ENCODE results near the gene GDAP1L1.
A peak's percentile ranks its signal among the peaks of the same experiment; 100 is the strongest.
"Not testable (repeated sequence)": the region's sequence is repeated elsewhere in the genome, so short reads cannot be mapped to it uniquely, and the experiment has no call there.

Gene GDAP1L1

GRCh38 chr20:44256961-44257360, 9.9 kb downstream of the GDAP1L1 start:
- DNase-seq = no peak

DNA sequence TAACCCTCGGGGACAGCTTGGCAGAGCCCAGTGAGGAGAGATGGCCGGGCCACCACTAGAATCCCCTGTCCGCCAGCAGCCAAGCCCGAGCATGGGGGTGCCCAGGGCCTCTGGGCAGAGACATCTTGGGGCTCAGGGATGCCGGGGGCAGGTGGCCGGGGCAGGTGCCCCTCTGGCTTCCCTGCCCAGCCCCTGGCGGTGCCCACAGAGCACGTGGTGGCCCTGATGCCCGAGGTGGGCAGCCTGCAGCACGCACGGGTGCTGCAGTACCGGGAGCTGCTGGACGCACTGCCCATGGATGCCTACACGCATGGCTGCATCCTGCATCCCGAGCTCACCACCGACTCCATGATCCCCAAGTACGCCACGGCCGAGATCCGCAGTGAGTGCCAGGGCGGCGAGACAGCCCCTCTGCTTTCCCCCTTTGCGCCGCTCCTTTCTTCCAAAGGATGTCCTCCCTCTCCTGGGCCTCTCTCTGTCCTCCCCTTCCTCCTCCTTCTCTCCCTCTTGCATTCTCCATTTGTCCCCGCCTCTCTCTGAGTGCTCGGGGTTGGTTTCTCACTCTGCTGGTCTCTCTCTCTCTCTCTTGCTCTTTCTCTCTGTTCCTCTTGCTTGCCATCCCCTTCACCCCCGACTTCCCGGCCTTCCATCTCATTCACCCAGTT, 11.2 kb downstream of the GDAP1L1 start:
- no peak for DNase-seq

GRCh38 chr20:44264287-44264686, 17.2 kb downstream of the GDAP1L1 start:
- DNase-seq = no peak

DNA sequence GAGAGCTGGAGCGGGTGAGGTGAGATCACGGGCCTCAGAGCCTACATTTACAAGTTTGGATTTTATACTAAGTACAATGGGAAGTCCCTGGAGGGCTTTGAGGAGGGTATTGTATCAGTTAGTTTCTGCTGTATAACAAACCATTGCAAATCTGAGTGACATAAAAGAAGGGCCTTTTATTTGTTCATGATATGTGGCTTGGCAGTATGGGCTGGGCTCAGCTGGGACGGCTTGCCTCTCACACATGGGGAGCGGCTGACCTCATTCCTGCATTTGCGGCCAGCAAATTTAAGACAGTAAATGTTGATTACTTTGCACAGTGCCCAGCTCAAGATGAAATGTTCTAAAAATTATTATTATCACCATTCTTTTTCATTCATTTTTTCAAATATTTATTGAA, 21.7 kb downstream of the GDAP1L1 start:
- no peak for DNase-seq

DNA sequence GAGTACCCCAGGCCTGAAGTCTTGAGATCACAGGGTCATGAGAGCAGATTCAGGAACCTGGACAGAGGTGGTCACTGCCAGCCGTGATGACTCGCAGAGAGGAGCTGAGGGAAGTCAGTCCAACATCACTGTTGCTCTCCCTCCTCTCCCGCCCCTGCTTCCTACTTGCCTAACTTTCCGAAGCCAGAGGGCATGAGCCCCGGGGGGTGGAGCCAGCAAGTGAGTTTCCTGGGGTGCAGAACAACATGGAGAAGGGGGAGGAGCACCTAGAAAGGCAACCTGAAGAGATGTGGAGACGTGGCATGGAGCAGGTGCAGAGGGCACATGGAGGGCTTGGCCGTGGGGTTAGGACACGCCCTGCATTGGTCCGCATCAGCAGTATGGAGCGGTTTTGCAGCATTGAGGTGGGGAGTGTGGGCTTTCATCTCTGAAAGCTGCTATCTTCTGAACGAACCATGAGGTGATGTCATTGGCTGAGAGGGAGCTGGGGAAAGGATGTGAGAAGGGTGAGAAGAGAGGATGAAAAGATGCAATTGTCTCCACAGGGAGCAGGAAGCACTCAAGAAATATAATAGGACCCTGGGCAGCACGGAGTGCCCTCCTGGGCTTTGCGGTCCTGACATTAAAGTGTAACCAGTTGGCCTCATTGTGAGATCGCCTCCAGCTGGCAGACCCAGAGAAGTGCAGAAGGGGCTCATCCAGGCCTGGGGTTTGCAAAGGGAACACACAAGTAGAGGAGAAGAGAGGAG, 25.0 kb downstream of the GDAP1L1 start:
- DNase-seq = peak; percentile 16

DNA sequence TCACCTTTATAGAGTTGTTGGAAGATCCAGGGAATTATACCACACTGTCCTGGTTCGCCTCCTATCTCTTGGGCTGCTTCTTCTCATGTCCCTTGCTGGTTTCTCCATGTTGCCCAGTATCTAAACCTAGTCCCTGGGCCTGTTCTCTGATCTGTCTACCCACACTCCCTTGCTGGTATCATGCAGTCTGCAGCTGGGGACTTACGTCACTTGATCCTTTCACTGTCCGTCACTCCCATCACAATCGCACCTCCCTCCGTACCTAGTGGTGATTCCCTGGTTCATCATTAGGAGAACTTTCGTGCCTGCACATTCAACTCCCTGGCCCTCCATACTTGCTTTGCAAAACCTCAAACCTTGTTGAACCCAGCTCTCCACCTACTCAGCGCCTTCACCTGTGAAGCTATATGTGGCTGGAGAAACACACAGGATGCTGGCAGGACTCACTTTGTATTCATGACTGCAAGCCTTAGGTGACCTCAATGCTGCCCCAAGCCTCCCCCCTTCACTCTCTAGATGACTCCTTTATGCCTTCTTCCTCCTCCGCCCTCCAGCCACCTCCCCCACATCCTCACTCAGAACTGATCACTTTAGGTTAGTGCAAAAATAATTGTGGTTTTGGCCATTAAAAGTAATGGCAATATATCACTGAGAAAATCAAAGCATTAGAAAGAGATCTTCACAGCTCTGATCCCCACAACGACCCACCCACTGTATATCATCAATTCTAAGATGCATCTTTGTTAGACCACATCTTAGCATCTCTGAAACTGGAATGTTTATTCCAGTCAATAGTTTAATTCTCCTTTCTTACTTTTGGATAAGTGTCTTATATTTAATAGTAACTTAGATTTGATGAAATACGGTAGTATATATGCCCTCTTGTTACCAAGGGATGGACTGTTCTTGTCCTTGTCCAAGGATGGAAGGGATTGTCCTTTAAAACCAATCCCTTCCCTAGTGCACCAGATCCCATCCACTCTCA, 26.4 kb downstream of the GDAP1L1 start:
- no peak for DNase-seq

- DNase-seq = no peak
These were observed 27.4 kb downstream of the GDAP1L1 start for GRCh38 chr20:44274303-44275017.

- no peak for DNase-seq
These were observed 32.1 kb downstream of the GDAP1L1 start for GRCh38 chr20:44279228-44279627.

DNA sequence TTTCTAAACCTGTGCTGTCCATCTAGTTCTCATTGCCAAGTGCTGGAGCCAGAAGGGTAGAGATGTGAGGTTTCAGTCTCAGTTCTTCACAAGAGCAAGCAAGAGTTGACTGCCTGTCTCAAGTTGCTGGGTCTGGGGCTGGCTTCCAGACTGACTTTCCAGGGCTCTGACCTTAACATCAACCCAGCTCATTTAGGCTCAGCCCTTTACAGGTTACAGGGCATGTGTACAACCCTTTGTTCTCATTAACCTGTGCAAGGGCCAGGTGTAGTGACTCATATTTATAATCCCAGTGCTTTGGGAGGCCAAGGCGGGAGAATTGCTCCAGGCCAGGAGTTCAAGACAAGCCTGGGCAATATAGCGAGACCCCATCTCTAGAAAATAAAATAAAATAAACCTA, 33.3 kb downstream of the GDAP1L1 start:
- no peak for DNase-seq

- no peak for DNase-seq
These were observed 35.1 kb downstream of the GDAP1L1 start for GRCh38 chr20:44282192-44282591.

- no peak for DNase-seq
These were observed 36.9 kb downstream of the GDAP1L1 start for GRCh38 chr20:44284032-44284431.

GRCh38 chr20:44287272-44288097, 40.4 kb downstream of the GDAP1L1 start:
- DNase-seq = no peak

DNA sequence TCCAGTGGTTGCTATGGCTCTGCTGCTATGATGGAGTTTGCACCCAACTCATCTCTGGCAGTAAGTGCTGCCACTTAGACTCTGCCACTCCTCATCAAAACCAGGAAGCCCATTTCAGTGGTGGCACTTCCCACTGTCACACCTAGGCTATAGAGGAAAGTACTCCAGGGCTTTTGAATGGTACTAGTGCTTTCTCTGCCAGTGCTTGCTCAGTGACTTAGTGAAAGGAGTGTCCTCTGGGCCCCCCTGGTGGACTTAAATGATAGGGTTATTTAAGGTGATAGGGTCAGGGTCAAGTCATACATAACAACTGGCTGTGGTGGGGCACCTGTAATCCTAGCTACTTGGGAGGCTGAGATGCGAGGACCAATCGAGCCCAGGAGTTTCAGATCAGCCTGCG, 41.1 kb downstream of the GDAP1L1 start:
- peak; percentile 22 for DNase-seq

DNA sequence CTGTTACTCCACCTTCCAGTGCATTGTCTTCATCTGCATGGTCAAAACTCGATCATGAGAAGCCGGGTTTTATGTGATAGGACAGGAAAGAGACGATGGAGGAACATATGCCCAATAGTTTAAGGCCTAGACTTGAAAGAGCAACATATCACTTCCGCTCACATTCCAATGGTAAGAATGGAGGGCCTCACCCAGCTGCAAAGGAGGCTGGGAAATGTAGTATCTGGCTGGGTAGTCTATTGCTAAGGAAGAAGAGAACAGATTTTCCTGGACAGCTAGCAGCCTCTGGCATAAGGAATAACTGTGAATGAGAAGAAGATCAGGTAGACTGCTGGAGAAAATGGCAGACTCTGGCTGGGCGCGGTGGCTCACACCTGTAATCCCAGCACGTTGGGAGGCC, 44.6 kb downstream of the GDAP1L1 start:
- DNase-seq = no peak

DNA sequence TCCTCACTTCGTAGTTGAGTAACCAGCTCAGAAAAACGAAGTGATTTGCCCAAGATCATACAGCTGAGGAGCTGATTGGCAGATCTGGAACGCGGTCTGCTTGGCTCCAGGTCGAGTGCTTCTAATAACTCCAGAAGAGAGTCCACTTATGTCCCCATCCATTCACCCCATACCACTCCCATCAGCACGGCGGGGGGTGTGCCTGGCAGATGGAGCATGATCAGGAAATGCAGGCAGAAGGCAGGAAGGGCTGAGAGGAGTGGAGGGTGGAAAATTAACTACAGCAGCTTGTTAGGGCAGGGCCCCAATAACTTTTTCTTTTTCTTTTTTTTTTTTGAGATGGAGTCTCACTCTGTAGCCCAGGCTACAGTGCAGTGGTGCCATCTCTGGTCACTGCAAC, 48.9 kb downstream of the GDAP1L1 start:
- no peak for DNase-seq

DNA sequence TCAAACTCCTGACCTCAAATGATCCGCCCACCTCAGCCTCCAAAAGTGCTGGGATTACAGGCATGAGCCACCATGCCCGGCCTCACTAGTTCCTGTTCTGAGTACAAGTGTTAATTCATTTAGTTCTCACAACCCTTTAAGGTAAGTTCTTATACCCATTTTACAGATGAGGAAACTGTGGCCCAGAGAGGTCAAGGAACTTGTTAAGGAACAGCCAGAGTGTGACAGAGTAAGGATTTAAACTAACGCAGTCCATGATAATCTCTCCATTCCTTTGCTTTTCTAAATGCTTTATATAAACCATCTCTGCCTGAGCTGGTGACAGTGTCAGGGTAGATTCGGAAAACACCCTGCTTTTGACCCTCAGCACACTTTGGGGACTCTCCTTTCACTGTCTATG, 50.6 kb downstream of the GDAP1L1 start:
- DNase-seq = no peak

DNA sequence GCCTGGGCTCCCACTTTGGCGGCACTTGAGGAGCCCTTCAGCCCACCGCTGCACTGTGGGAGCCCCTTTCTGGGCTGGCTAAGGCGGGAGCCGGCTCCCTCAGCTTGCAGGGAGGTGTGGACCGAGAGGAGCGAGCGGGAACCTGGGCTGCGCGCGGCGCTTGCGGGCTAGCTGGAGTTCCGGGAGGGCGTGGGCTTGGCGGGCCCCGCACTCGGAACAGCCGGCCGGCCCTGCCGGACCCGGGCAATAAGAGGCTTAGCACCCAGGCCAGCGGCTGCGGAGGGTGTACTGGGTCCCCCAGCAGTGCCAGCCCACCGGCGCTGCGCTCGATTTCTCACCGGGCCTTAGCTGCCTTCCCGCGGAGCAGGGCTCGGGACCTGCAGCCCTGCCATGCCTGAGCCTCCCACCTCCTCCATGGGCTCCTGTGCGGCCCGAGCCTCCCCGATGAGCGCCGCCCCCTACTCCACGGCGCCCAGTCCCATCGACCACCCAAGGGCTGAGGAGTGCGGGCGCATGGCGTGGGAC, 52.0 kb downstream of the GDAP1L1 start:
- DNase-seq = not testable (repeated sequence)

DNA sequence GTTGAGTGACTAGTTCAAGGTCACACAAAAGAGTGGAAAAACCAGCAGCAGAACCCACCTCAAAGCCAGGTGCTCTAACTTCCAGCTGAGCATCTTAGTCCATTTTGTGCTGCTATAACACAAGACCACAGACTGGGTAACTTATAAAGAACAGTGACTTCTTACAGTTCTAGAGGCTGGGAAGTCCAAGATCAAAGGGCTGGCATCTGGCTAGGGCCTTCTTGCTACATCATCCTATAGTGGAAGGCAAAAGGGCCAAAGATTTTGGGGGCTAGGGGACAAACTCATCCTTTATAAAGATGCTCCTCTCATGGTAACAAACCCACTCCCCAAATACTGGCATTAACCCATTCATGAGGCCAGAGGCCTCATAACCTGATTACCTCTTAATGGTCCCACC, 54.2 kb downstream of the GDAP1L1 start:
- no peak for DNase-seq

GRCh38 chr20:44302026-44302669, 55.0 kb downstream of the GDAP1L1 start:
- DNase-seq = no peak

- DNase-seq = no peak
These were observed 55.6 kb downstream of the GDAP1L1 start for GRCh38 chr20:44302736-44303135.

GRCh38 chr20:44304383-44304782, 57.3 kb downstream of the GDAP1L1 start:
- DNase-seq = no peak

All from CD4-positive, alpha-beta T cell treated with Interleukin-10 for 1 hour (primary cell).